ENCODE data around the gene ADAMTS6. TPM values are rescaled to one million over a fixed set of nuclear protein-coding genes. Genes with fewer than 3 reads are reported as not detected.

Gene ADAMTS6
- total RNA-seq, 2 donors from 2014 or later: 0.74 to 2.2 TPM

DNA sequence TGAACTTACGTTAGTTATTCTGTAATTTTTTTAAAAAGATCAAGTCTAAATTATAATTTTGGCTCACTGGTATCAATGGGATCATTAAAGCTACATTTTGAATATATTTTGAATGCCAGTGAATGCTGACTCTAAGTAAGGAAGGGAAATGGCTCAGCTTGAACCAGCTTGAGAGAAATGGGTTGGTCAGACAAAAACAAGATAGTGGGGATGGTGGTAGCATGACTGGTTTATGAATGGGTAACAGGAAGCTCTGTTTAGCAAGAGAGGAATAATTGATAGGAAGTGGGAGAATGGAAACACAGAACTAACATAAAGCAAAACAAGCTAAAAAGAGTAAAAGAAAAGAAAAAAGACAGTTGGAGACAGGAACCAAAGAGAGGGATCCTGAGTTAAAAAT, 220.2 kb downstream of the ADAMTS6 start:
- Histone ChIP-seq H3K9me3 (no peaks in the 10 kb centered on the region), H3K27ac (no peak overlapping the region), H3K4me3 (no peak overlapping the region), H3K27me3 (no peaks in the 10 kb centered on the region), H3K4me1 (peaks cover 0 to 11% of the 10 kb centered on the region in 2 donors), H3K36me3 (no peaks in the 10 kb centered on the region)
- no peak for TF ChIP-seq CTCF (IDR thresholded peaks at IDR 0.05)
- DNase-seq (ENCODE audit: low spot score): no peak

- no peak for DNase-seq (ENCODE audit: low spot score)
- no peaks in the 10 kb centered on the region for H3K27me3 ChIP-seq
- no peak for TF ChIP-seq CTCF (IDR thresholded peaks at IDR 0.05)
- H3K27ac ChIP-seq: no peak overlapping the region
- H3K4me3 ChIP-seq: no peak overlapping the region
- H3K36me3 ChIP-seq: no peaks in the 10 kb centered on the region
- no peaks in the 10 kb centered on the region for H3K9me3 ChIP-seq
- H3K4me1 ChIP-seq: no peaks in the 10 kb centered on the region
These were observed 226.4 kb downstream of the ADAMTS6 start for GRCh38 chr5:65255294-65255693.

DNA sequence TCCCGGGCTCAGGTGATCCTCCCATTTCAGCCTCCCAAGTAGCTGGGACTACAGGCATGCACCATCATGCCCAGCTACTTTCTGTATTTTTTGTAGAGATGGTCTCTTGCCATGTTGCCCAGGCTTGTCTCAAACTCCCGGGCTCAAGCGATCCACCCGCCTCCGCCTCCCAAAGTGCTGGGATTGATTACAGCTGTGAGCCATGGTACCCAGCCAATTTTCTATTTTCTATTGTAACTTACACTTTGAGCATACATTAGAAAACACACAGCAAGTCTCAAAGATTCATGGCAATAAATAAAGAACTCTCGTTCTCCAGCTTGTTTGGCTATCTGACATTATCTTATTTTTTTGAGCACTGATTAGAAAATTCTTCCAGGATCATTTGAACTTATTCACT, 228.7 kb downstream of the ADAMTS6 start:
- no peaks in the 10 kb centered on the region for H3K36me3 ChIP-seq
- H3K4me3 ChIP-seq: no peak overlapping the region
- no peaks in the 10 kb centered on the region for H3K9me3 ChIP-seq
- no peak for DNase-seq (ENCODE audit: low spot score)
- no peaks in the 10 kb centered on the region for H3K4me1 ChIP-seq
- H3K27me3 ChIP-seq: no peaks in the 10 kb centered on the region
- TF ChIP-seq CTCF (IDR thresholded peaks at IDR 0.05): no peak
- H3K27ac ChIP-seq: no peak overlapping the region

DNA sequence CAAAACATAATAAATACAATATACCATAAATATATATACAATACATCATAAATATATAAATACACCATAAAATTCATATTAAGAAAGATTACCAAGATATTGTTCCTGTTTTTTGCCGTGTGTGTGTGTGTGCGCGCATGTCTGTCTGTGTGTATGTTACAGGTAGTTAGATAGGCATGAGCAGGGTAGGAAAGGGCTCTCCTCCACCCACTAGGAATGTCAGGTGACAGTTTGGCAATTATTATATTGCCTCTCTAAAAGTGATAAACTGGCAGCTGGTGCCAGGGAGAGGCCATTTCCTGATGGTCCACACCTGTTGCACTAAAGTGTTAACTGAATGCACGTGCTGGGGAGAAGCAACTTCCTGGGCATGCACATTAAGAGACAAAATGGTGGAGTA, 232.8 kb downstream of the ADAMTS6 start:
- Histone ChIP-seq H3K4me1 (no peaks in the 10 kb centered on the region), H3K4me3 (no peak overlapping the region), H3K36me3 (no peaks in the 10 kb centered on the region), H3K27ac (no peak overlapping the region), H3K9me3 (no peaks in the 10 kb centered on the region), H3K27me3 (no peaks in the 10 kb centered on the region)
- DNase-seq (ENCODE audit: low spot score): no peak
- no peak for TF ChIP-seq CTCF (IDR thresholded peaks at IDR 0.05)

DNA sequence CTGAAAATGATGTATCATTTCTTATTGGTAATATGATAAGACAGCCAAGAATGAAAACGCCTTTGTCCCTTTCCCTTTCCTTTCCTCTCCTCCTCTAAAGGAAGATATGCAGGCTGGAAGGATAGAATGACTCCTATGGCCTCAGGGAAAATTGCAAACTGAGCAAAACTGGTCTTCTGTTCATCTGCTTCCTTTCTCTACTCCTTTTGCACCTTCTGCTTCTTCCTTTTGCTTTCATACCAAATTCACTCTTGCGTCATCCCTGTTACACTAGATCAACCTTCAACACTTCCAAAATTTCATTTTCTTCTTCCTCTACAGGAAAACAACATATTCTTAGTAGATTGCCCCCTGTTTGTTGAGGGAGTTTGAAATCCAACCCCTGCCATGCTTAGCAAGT, 234.1 kb downstream of the ADAMTS6 start:
- no peak for DNase-seq (ENCODE audit: low spot score)
- H3K4me1 ChIP-seq: no peaks in the 10 kb centered on the region
- H3K36me3 ChIP-seq: no peaks in the 10 kb centered on the region
- no peaks in the 10 kb centered on the region for H3K27me3 ChIP-seq
- no peak for TF ChIP-seq CTCF (IDR thresholded peaks at IDR 0.05)
- no peak overlapping the region for H3K27ac ChIP-seq
- no peaks in the 10 kb centered on the region for H3K9me3 ChIP-seq
- H3K4me3 ChIP-seq: no peak overlapping the region

DNA sequence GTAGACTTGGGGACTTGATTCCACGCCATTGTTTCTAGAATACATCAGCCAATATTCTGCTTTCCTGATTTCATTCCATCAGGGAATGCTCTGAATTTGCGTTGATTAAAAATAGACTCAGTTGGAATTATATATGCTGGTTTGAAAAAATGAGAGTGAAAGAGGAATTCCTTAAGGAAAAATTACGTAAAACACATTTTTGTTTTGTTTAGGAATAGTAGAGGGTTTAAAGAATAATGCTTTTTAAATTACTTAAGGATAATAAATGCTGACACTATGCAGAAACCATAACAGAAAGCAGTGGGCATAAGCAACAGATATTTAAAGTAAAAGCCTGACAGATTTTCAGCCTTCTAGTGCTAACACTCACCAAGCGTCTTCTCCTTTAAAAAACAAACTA, 235.0 kb downstream of the ADAMTS6 start:
- Histone ChIP-seq H3K4me1 (no peaks in the 10 kb centered on the region), H3K4me3 (no peak overlapping the region), H3K27me3 (no peaks in the 10 kb centered on the region), H3K9me3 (no peaks in the 10 kb centered on the region), H3K36me3 (no peaks in the 10 kb centered on the region), H3K27ac (no peak overlapping the region)
- DNase-seq (ENCODE audit: low spot score): no peak
- no peak for TF ChIP-seq CTCF (IDR thresholded peaks at IDR 0.05)
